MM.1S (cell line): ENCODE results near the gene LRRTM2.

Experiments
- DNase-seq: peaks from one replicate; pipeline ENCODE4 v3.0.0-alpha.2; 2015
- H2AFZ ChIP-seq: fragments of 300-600 bp; sonication (generic); 2 replicates; pipeline ENCODE4 v1.6.0; 2016; ENCODE audit warnings: antibody characterized with exemption, low read length
- H3F3A ChIP-seq: fragments of 300-600 bp; sonication (generic); 2 replicates; pipeline ENCODE4 v1.6.1; 2016; ENCODE audit warnings: mild to moderate bottlenecking, antibody characterized with exemption, low read length, moderate library complexity, mixed read lengths; ENCODE audit not compliant: insufficient read depth
- H3K27ac ChIP-seq: fragments of 300-600 bp; sonication (generic); 2 replicates; pipeline ENCODE4 v1.5.1; 2016; ENCODE audit warnings: mild to moderate bottlenecking, low read length
- H3K27me3 ChIP-seq: fragments of 300-600 bp; sonication (generic); replicated peaks from 2 replicates; pipeline ENCODE4 v1.6.0; 2016; ENCODE audit warnings: low read length; ENCODE audit not compliant: insufficient read depth
- H3K36me3 ChIP-seq: fragments of 300-600 bp; sonication (generic); replicated peaks from 2 replicates; pipeline ENCODE4 v1.6.1; 2016; ENCODE audit warnings: mild to moderate bottlenecking, low read length, mixed read lengths; ENCODE audit not compliant: insufficient read depth
- H3K4me1 ChIP-seq: fragments of 300-600 bp; sonication (generic); 2 replicates; pipeline ENCODE4 v1.6.1; 2016; ENCODE audit warnings: low read length, mixed read lengths
- H3K4me2 ChIP-seq: fragments of 300-600 bp; sonication (generic); 2 replicates; pipeline ENCODE4 v1.6.0; 2016; ENCODE audit warnings: low read depth, low read length
- H3K4me3 ChIP-seq: fragments of 300-600 bp; sonication (generic); 2 replicates; pipeline ENCODE4 v1.5.1; 2016; ENCODE audit warnings: low read length, mixed read lengths
- H3K79me2 ChIP-seq: fragments of 300-600 bp; sonication (generic); 2 replicates; pipeline ENCODE4 v1.6.1; 2016; ENCODE audit warnings: mixed run types, low read length, mixed read lengths
- H3K9ac ChIP-seq: fragments of 300-600 bp; sonication (generic); 2 replicates; pipeline ENCODE4 v1.6.1; 2016; ENCODE audit warnings: low read length, mixed read lengths
- H3K9me2 ChIP-seq: fragments of 300-600 bp; sonication (generic); replicated peaks from 2 replicates; pipeline ENCODE4 v1.6.1; 2016; ENCODE audit warnings: mild to moderate bottlenecking, low read length, mixed read lengths; ENCODE audit not compliant: insufficient read depth
- H3K9me3 ChIP-seq: fragments of 300-600 bp; sonication (generic); replicated peaks from 2 replicates; pipeline ENCODE4 v1.6.1; 2016; ENCODE audit warnings: mild to moderate bottlenecking, low read length, mixed read lengths; ENCODE audit not compliant: insufficient read depth
- H4K20me1 ChIP-seq: fragments of 300-600 bp; sonication (generic); 2 replicates; pipeline ENCODE4 v1.6.1; 2016; ENCODE audit warnings: mild to moderate bottlenecking, low read length, moderate library complexity, mixed read lengths; ENCODE audit not compliant: insufficient read depth
- CTCF ChIP-seq: fragments of 300-600 bp; sonication (generic); IDR thresholded peaks from 2 replicates; pipeline ENCODE4 v1.5.1; 2016; ENCODE audit warnings: antibody characterized with exemption, low read length, mixed read lengths
- EZH2 ChIP-seq: fragments of 300-600 bp; sonication (generic); optimal IDR thresholded peaks from 2 replicates; pipeline ENCODE3; 2017; ENCODE audit warnings: low read depth, mild to moderate bottlenecking, antibody characterized with exemption, low read length, mixed read lengths
- EZH2phosphoT487 ChIP-seq: fragments of 300-600 bp; sonication (generic); IDR thresholded peaks from 2 replicates; pipeline ENCODE4 v1.6.1; 2018; ENCODE audit warnings: antibody characterized with exemption, low read length

LRRTM2 gene

GRCh38 chr5:138875552-138875875, 379 bp upstream of the LRRTM2 start:
- no peak overlapping the region for H3K27ac ChIP-seq
- H3K9ac ChIP-seq: no peak overlapping the region
- no peaks in the 10 kb centered on the region for H3F3A ChIP-seq
- H3K9me3 ChIP-seq: no peaks in the 10 kb centered on the region
- DNase-seq: no peak
- H3K4me2 ChIP-seq: no peak overlapping the region
- H3K4me3 ChIP-seq: no peak overlapping the region
- H3K79me2 ChIP-seq: peaks cover 23% of the 10 kb centered on the region; the same call in 1 of the 2 replicates
- no peaks in the 10 kb centered on the region for H4K20me1 ChIP-seq
- H3K36me3 ChIP-seq: no peaks in the 10 kb centered on the region; the same call in 1 of the 2 replicates
- no peaks in the 10 kb centered on the region for H3K27me3 ChIP-seq
- H3K9me2 ChIP-seq: no peaks in the 10 kb centered on the region
- H2AFZ ChIP-seq: no peak overlapping the region
- H3K4me1 ChIP-seq: no peaks in the 10 kb centered on the region
- TF ChIP-seq EZH2phosphoT487 (no peak), CTCF (no peak), EZH2 (no peak)

- no peak overlapping the region for H3K4me2 ChIP-seq
- H3K36me3 ChIP-seq: no peaks in the 10 kb centered on the region; the same call in 1 of the 2 replicates
- no peaks in the 10 kb centered on the region for H4K20me1 ChIP-seq
- DNase-seq: no peak
- H3K9ac ChIP-seq: no peak overlapping the region
- H3K27me3 ChIP-seq: no peaks in the 10 kb centered on the region
- H3K4me3 ChIP-seq: no peak overlapping the region
- no peaks in the 10 kb centered on the region for H3K9me3 ChIP-seq
- H3K4me1 ChIP-seq: no peaks in the 10 kb centered on the region
- no peaks in the 10 kb centered on the region for H3K9me2 ChIP-seq
- no peak overlapping the region for H3K27ac ChIP-seq
- no peaks in the 10 kb centered on the region for H3F3A ChIP-seq
- no peak overlapping the region for H2AFZ ChIP-seq
- TF ChIP-seq EZH2phosphoT487 (no peak), EZH2 (no peak), CTCF (no peak)
- H3K79me2 ChIP-seq: peaks cover 23% of the 10 kb centered on the region; the same call in 1 of the 2 replicates
Observed at GRCh38 chr5:138874241-138874640, 894 bp downstream of the LRRTM2 start.

DNA sequence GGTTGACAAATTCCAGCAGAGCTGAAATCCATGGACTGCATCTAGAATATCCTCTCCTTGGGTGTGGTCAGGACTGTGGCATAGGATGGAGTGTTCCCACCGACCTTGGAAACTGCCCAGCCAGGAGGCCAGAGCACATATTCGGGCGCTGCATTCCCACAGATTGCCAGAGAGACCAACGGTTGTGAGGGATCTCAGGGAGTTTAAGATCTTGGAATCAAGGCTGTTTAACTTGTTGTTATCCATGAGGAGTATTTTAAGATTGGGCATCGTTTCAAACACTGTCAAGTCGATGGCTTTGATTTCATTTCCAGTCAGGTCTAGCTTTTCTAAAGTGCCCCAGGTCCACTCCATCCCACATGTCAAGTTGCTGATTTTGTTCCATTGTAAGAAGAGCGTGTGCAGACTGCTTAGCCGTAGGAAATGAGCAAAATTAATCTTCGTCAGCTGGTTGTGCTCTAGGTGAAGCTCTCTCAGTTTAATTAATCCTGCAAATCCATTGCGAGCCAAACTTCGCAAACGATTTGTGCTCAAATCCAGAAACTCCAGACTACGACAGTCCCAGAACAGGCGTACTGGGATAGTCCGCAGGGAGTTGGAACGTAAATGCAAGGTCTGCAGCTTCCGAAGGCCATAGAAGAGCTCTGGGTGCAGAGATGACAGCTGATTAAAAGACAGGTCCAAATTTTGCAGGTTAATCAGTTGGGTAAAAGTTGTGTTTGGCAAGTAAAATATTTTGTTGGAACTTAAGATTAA, 1.5 kb downstream of the LRRTM2 start:
- Histone ChIP-seq H3K27ac (no peak overlapping the region), H4K20me1 (no peaks in the 10 kb centered on the region), H3F3A (no peaks in the 10 kb centered on the region), H3K9ac (no peak overlapping the region), H3K4me3 (no peak overlapping the region), H3K4me1 (no peaks in the 10 kb centered on the region), H3K9me3 (no peaks in the 10 kb centered on the region), H3K4me2 (no peak overlapping the region), H3K27me3 (no peaks in the 10 kb centered on the region), H3K9me2 (no peaks in the 10 kb centered on the region), H3K36me3 (no peaks in the 10 kb centered on the region; the same call in 1 of the 2 replicates), H3K79me2 (peaks cover 23% of the 10 kb centered on the region; the same call in 1 of the 2 replicates), H2AFZ (no peak overlapping the region)
- DNase-seq: no peak
- TF ChIP-seq EZH2: no peak
- TF ChIP-seq CTCF: no peak
- no peak for TF ChIP-seq EZH2phosphoT487
